ENCODE results near the gene ARHGEF28. TPM values are rescaled to one million over a fixed set of nuclear protein-coding genes. Genes with fewer than 3 reads are reported as not detected.

The ARHGEF28 gene
- total RNA-seq, 1 donor = 0.63 TPM

- H3K27me3 ChIP-seq (ENCODE audit: insufficient read depth, low read length) = no peaks in the 10 kb centered on the region
- no peak overlapping the region for H3K4me3 ChIP-seq (ENCODE audit: low read length)
- H3K9me3 ChIP-seq (ENCODE audit: low read depth, low read length) = no peaks in the 10 kb centered on the region
- no peaks in the 10 kb centered on the region for H3K4me1 ChIP-seq (ENCODE audit: insufficient read depth, low read length)
These were observed 285.9 kb downstream of the ARHGEF28 start for GRCh38 chr5:73911761-73912393.

GRCh38 chr5:73912821-73913271 lies 286.9 kb downstream of the ARHGEF28 start:
- H3K9me3 ChIP-seq (ENCODE audit: low read depth, low read length) = no peaks in the 10 kb centered on the region
- H3K4me3 ChIP-seq (ENCODE audit: low read length) = no peak overlapping the region
- H3K27me3 ChIP-seq (ENCODE audit: insufficient read depth, low read length) = no peaks in the 10 kb centered on the region
- H3K4me1 ChIP-seq (ENCODE audit: insufficient read depth, low read length) = no peaks in the 10 kb centered on the region

- H3K4me3 ChIP-seq (ENCODE audit: low read length) = no peak overlapping the region
- H3K4me1 ChIP-seq (ENCODE audit: insufficient read depth, low read length) = peaks cover 9% of the 10 kb centered on the region
- no peaks in the 10 kb centered on the region for H3K9me3 ChIP-seq (ENCODE audit: low read depth, low read length)
- H3K27me3 ChIP-seq (ENCODE audit: insufficient read depth, low read length) = no peaks in the 10 kb centered on the region
These were observed 288.0 kb downstream of the ARHGEF28 start for GRCh38 chr5:73913971-73914370.

- no peaks in the 10 kb centered on the region for H3K27me3 ChIP-seq (ENCODE audit: insufficient read depth, low read length)
- no peaks in the 10 kb centered on the region for H3K9me3 ChIP-seq (ENCODE audit: low read depth, low read length)
- H3K4me3 ChIP-seq (ENCODE audit: low read length) = no peak overlapping the region
- peaks cover 12% of the 10 kb centered on the region for H3K4me1 ChIP-seq (ENCODE audit: insufficient read depth, low read length)
These were observed 289.3 kb downstream of the ARHGEF28 start for GRCh38 chr5:73915345-73915744.

- Histone ChIP-seq H3K4me1 (ENCODE audit: insufficient read depth, low read length) (peaks cover 12% of the 10 kb centered on the region), H3K4me3 (ENCODE audit: low read length) (no peak overlapping the region), H3K27me3 (ENCODE audit: insufficient read depth, low read length) (no peaks in the 10 kb centered on the region), H3K9me3 (ENCODE audit: low read depth, low read length) (no peaks in the 10 kb centered on the region)
These were observed 291.4 kb downstream of the ARHGEF28 start for GRCh38 chr5:73917433-73917832.

- H3K4me1 ChIP-seq (ENCODE audit: insufficient read depth, low read length) = peaks cover 12% of the 10 kb centered on the region
- H3K9me3 ChIP-seq (ENCODE audit: low read depth, low read length) = no peaks in the 10 kb centered on the region
- no peak overlapping the region for H3K4me3 ChIP-seq (ENCODE audit: low read length)
- no peaks in the 10 kb centered on the region for H3K27me3 ChIP-seq (ENCODE audit: insufficient read depth, low read length)
These were observed 291.9 kb downstream of the ARHGEF28 start for GRCh38 chr5:73917891-73918290.

GRCh38 chr5:73918791-73919221 lies 292.8 kb downstream of the ARHGEF28 start:
- no peaks in the 10 kb centered on the region for H3K9me3 ChIP-seq (ENCODE audit: low read depth, low read length)
- H3K4me1 ChIP-seq (ENCODE audit: insufficient read depth, low read length) = peaks cover 12% of the 10 kb centered on the region
- H3K27me3 ChIP-seq (ENCODE audit: insufficient read depth, low read length) = no peaks in the 10 kb centered on the region
- H3K4me3 ChIP-seq (ENCODE audit: low read length) = no peak overlapping the region

GRCh38 chr5:73921741-73922140 lies 295.7 kb downstream of the ARHGEF28 start:
- H3K4me1 ChIP-seq (ENCODE audit: insufficient read depth, low read length) = peaks cover 12% of the 10 kb centered on the region
- H3K4me3 ChIP-seq (ENCODE audit: low read length) = no peak overlapping the region
- H3K27me3 ChIP-seq (ENCODE audit: insufficient read depth, low read length) = no peaks in the 10 kb centered on the region
- H3K9me3 ChIP-seq (ENCODE audit: low read depth, low read length) = no peaks in the 10 kb centered on the region

- Histone ChIP-seq H3K4me1 (ENCODE audit: insufficient read depth, low read length) (peaks cover 12% of the 10 kb centered on the region), H3K27me3 (ENCODE audit: insufficient read depth, low read length) (no peaks in the 10 kb centered on the region), H3K4me3 (ENCODE audit: low read length) (no peak overlapping the region), H3K9me3 (ENCODE audit: low read depth, low read length) (no peaks in the 10 kb centered on the region)
These were observed 296.2 kb downstream of the ARHGEF28 start for GRCh38 chr5:73922224-73922623.

- peaks cover 12% of the 10 kb centered on the region for H3K4me1 ChIP-seq (ENCODE audit: insufficient read depth, low read length)
- no peaks in the 10 kb centered on the region for H3K27me3 ChIP-seq (ENCODE audit: insufficient read depth, low read length)
- H3K9me3 ChIP-seq (ENCODE audit: low read depth, low read length) = no peaks in the 10 kb centered on the region
- no peak overlapping the region for H3K4me3 ChIP-seq (ENCODE audit: low read length)
These were observed 297.0 kb downstream of the ARHGEF28 start for GRCh38 chr5:73922875-73923557.

GRCh38 chr5:73928476-73929070 lies 302.6 kb downstream of the ARHGEF28 start:
- H3K9me3 ChIP-seq (ENCODE audit: low read depth, low read length) = no peaks in the 10 kb centered on the region
- no peak overlapping the region for H3K4me3 ChIP-seq (ENCODE audit: low read length)
- H3K27me3 ChIP-seq (ENCODE audit: insufficient read depth, low read length) = no peaks in the 10 kb centered on the region
- no peaks in the 10 kb centered on the region for H3K4me1 ChIP-seq (ENCODE audit: insufficient read depth, low read length)

- Histone ChIP-seq H3K27me3 (ENCODE audit: insufficient read depth, low read length) (no peaks in the 10 kb centered on the region), H3K9me3 (ENCODE audit: low read depth, low read length) (no peaks in the 10 kb centered on the region), H3K4me1 (ENCODE audit: insufficient read depth, low read length) (no peaks in the 10 kb centered on the region), H3K4me3 (ENCODE audit: low read length) (no peak overlapping the region)
These were observed 309.7 kb downstream of the ARHGEF28 start for GRCh38 chr5:73935719-73936118.

- H3K4me3 ChIP-seq (ENCODE audit: low read length) = no peak overlapping the region
- H3K4me1 ChIP-seq (ENCODE audit: insufficient read depth, low read length) = no peaks in the 10 kb centered on the region
- peaks cover under 1% of the 10 kb centered on the region for H3K27me3 ChIP-seq (ENCODE audit: insufficient read depth, low read length)
- H3K9me3 ChIP-seq (ENCODE audit: low read depth, low read length) = no peaks in the 10 kb centered on the region
These were observed 312.4 kb downstream of the ARHGEF28 start for GRCh38 chr5:73938280-73938937.

- Histone ChIP-seq H3K27me3 (ENCODE audit: insufficient read depth, low read length) (peaks cover 3% of the 10 kb centered on the region), H3K4me1 (ENCODE audit: insufficient read depth, low read length) (no peaks in the 10 kb centered on the region), H3K9me3 (ENCODE audit: low read depth, low read length) (no peaks in the 10 kb centered on the region), H3K4me3 (ENCODE audit: low read length) (no peak overlapping the region)
These were observed 312.9 kb downstream of the ARHGEF28 start for GRCh38 chr5:73938938-73939320.

GRCh38 chr5:73939557-73939956 lies 313.6 kb downstream of the ARHGEF28 start:
- H3K4me1 ChIP-seq (ENCODE audit: insufficient read depth, low read length) = no peaks in the 10 kb centered on the region
- H3K9me3 ChIP-seq (ENCODE audit: low read depth, low read length) = no peaks in the 10 kb centered on the region
- no peak overlapping the region for H3K4me3 ChIP-seq (ENCODE audit: low read length)
- H3K27me3 ChIP-seq (ENCODE audit: insufficient read depth, low read length) = peaks cover 3% of the 10 kb centered on the region
